OCI-LY7 (cell line): ENCODE results near the gene ITGA4.

Experiments used
- EZH2phosphoT487 ChIP-seq: fragments of 200-600 bp; sonication (generic); IDR thresholded peaks from 2 replicates; pipeline ENCODE4 v1.6.1; 2018; ENCODE audit warnings: low read depth, borderline replicate concordance, mild to moderate bottlenecking, mixed run types, antibody characterized with exemption, low read length, moderate library complexity, mixed read lengths
- TF ChIP-seq, protein P1 (sequence below): fragments of 200-600 bp; sonication (generic); conservative IDR thresholded peaks from 2 replicates; pipeline ENCODE4 v1.5.1; 2014; ENCODE audit warnings: mild to moderate bottlenecking, antibody characterized with exemption, low read length, moderate library complexity, mixed read lengths

DNA sequence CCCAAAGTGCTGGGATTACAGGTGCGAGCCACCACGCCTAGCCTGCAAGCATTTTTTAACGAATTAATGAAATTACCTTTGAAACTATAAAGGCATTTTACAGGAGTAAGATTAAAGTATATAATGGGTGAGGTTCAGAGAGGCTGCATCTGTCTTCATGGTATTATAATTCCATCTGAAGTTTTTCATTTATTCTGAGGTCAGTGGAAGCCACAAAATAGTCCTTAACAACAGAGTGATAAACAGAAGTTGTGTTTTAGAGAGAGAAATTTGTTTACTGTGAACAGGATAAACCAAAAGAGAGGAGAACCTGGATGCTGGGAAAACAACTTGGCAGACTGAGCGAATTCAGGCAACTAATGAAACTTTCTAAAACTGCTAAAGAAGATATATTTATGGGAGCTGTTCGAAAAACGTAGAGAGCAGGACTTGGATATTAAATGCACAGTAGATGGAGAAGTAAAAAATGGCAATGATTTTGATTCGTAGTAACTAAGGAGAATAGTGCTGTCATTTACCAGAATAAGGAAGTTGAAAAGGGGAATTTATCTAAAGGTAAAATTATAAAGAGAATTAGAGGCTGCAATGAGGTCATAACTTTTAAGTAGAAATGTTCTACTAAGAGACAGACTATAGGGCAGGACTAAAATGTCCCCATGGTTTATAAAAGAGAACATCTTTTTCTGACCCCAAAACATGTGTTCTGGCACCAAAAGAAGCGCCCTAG is 37.9 kb upstream of the ITGA4 start:
- TF ChIP-seq, protein P1, sequence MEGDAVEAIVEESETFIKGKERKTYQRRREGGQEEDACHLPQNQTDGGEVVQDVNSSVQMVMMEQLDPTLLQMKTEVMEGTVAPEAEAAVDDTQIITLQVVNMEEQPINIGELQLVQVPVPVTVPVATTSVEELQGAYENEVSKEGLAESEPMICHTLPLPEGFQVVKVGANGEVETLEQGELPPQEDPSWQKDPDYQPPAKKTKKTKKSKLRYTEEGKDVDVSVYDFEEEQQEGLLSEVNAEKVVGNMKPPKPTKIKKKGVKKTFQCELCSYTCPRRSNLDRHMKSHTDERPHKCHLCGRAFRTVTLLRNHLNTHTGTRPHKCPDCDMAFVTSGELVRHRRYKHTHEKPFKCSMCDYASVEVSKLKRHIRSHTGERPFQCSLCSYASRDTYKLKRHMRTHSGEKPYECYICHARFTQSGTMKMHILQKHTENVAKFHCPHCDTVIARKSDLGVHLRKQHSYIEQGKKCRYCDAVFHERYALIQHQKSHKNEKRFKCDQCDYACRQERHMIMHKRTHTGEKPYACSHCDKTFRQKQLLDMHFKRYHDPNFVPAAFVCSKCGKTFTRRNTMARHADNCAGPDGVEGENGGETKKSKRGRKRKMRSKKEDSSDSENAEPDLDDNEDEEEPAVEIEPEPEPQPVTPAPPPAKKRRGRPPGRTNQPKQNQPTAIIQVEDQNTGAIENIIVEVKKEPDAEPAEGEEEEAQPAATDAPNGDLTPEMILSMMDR = no peak
- TF ChIP-seq EZH2phosphoT487 = no peak
